KMS-11 (cell line): ENCODE measurements around the gene CALHM4.
A peak's percentile ranks its signal among the peaks of the same experiment; 100 is the strongest.

Source experiments
- H2AFZ ChIP-seq: fragments of 200-600 bp; sonication (generic); 2 replicates; pipeline ENCODE4 v1.6.1; 2016; ENCODE audit warnings: antibody characterized with exemption, mixed run types, low read depth
- H3K27ac ChIP-seq: fragments of 200-600 bp; sonication (generic); 2 replicates; pipeline ENCODE4 v1.6.1; 2016; ENCODE audit warnings: mild to moderate bottlenecking, mixed run types
- H3K27me3 ChIP-seq: fragments of 200-600 bp; sonication (generic); 2 replicates; pipeline ENCODE4 v1.6.1; 2017; ENCODE audit warnings: mild to moderate bottlenecking, low read depth, mixed run types, moderate library complexity; ENCODE audit not compliant: insufficient read depth
- H3K36me3 ChIP-seq: fragments of 200-600 bp; sonication (generic); 2 replicates; pipeline ENCODE4 v1.6.1; 2017; ENCODE audit warnings: mild to moderate bottlenecking, mixed run types; ENCODE audit not compliant: insufficient read depth
- H3K4me1 ChIP-seq: fragments of 200-600 bp; sonication (generic); 2 replicates; pipeline ENCODE4 v1.6.1; 2016; ENCODE audit warnings: mild to moderate bottlenecking, low read depth, mixed run types; ENCODE audit not compliant: poor library complexity, severe bottlenecking
- H3K4me2 ChIP-seq: fragments of 200-600 bp; sonication (generic); 2 replicates; pipeline ENCODE4 v1.7.0; 2016; ENCODE audit warnings: mild to moderate bottlenecking, mixed run types
- H3K4me3 ChIP-seq: fragments of 200-600 bp; sonication (generic); IDR thresholded peaks from 2 replicates; pipeline ENCODE4 v1.6.1; 2017; ENCODE audit warnings: low read depth, low read length, mixed read lengths; ENCODE audit not compliant: insufficient read depth
- H3K79me2 ChIP-seq: fragments of 200-600 bp; sonication (generic); 2 replicates; pipeline ENCODE4 v1.6.1; 2016; ENCODE audit warnings: low read depth, mixed run types; ENCODE audit not compliant: insufficient read depth
- H3K9ac ChIP-seq: fragments of 200-600 bp; sonication (generic); 2 replicates; pipeline ENCODE4 v1.6.1; 2016; ENCODE audit warnings: mild to moderate bottlenecking, mixed run types
- H4K20me1 ChIP-seq: fragments of 200-600 bp; sonication (generic); 2 replicates; pipeline ENCODE4 v1.6.1; 2016; ENCODE audit warnings: mild to moderate bottlenecking, mixed run types; ENCODE audit not compliant: insufficient read depth
- CTCF ChIP-seq: fragments of 200-600 bp; sonication (generic); conservative IDR thresholded peaks from 2 replicates; pipeline ENCODE4 v1.6.1; 2017; ENCODE audit warnings: low read depth, mild to moderate bottlenecking, antibody characterized with exemption, low read length, moderate library complexity, mixed read lengths

Gene CALHM4

GRCh38 chr6:116561377-116562018, 7.9 kb downstream of the CALHM4 start:
- Histone ChIP-seq H3K4me3 (no peak overlapping the region), H3K79me2 (no peaks in the 10 kb centered on the region), H3K9ac (no peak overlapping the region), H3K27ac (no peak overlapping the region), H3K4me2 (no peak overlapping the region), H3K4me1 (no peaks in the 10 kb centered on the region), H4K20me1 (no peaks in the 10 kb centered on the region), H3K36me3 (no peaks in the 10 kb centered on the region), H2AFZ (no peak overlapping the region), H3K27me3 (no peaks in the 10 kb centered on the region)
- peak; percentile 74 for TF ChIP-seq CTCF

- H3K79me2 ChIP-seq, result no peaks in the 10 kb centered on the region
- no peak overlapping the region for H2AFZ ChIP-seq
- no peaks in the 10 kb centered on the region for H3K36me3 ChIP-seq
- H3K4me1 ChIP-seq, result no peaks in the 10 kb centered on the region
- no peaks in the 10 kb centered on the region for H4K20me1 ChIP-seq
- H3K4me2 ChIP-seq, result no peak overlapping the region
- no peak overlapping the region for H3K4me3 ChIP-seq
- no peaks in the 10 kb centered on the region for H3K27me3 ChIP-seq
- no peak overlapping the region for H3K27ac ChIP-seq
- no peak; the same call in 1 of the 2 replicates for TF ChIP-seq CTCF
- H3K9ac ChIP-seq, result no peak overlapping the region
These were observed 8.5 kb downstream of the CALHM4 start for GRCh38 chr6:116562019-116562403.

DNA sequence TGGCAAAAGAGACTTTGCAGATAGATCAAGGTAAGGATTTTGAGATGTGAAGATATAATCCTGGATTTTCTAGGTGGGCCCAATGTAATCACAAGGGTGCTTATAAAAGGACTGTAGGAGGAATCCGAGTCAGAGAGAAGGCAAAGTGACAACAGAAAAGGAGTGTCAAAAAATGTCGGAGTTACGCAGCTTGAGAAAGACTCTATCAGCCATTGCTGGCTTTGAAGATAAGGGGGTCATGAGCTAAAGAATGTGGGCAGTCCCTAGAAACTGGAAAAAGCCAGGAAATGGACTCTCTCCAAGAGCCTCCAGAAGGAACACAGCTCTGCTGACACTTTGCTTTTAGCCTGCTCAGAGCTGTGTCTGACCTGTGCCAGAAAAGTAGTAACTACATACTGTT, 9.1 kb downstream of the CALHM4 start:
- TF ChIP-seq CTCF, result no peak
- Histone ChIP-seq H3K4me2 (no peak overlapping the region), H4K20me1 (no peaks in the 10 kb centered on the region), H3K27ac (no peak overlapping the region), H3K4me3 (no peak overlapping the region), H2AFZ (no peak overlapping the region), H3K4me1 (no peaks in the 10 kb centered on the region), H3K27me3 (no peaks in the 10 kb centered on the region), H3K36me3 (no peaks in the 10 kb centered on the region), H3K9ac (no peak overlapping the region), H3K79me2 (no peaks in the 10 kb centered on the region)

GRCh38 chr6:116563830-116564229, 10.3 kb downstream of the CALHM4 start:
- Histone ChIP-seq H2AFZ (no peak overlapping the region), H3K79me2 (no peaks in the 10 kb centered on the region)

More at GRCh38 chr6:116563830-116564229, 10.3 kb downstream of the CALHM4 start:
- Histone ChIP-seq H4K20me1 (no peaks in the 10 kb centered on the region), H3K9ac (no peak overlapping the region), H3K4me3 (no peak overlapping the region), H3K4me1 (no peaks in the 10 kb centered on the region), H3K27me3 (no peaks in the 10 kb centered on the region), H3K27ac (no peak overlapping the region), H3K4me2 (no peak overlapping the region), H3K36me3 (no peaks in the 10 kb centered on the region)
- TF ChIP-seq CTCF, result no peak
